NB4 (cell line): ENCODE measurements around the gene NT5DC1.

Source experiments
- MYC ChIP-seq: IDR thresholded peaks from 2 replicates; pipeline ENCODE4 v1.6.1; 2011; ENCODE audit warnings: low read depth, low read length
- POLR2A ChIP-seq: IDR thresholded peaks from 2 replicates; pipeline ENCODE4 v1.6.1; 2011; ENCODE audit warnings: mild to moderate bottlenecking; ENCODE audit not compliant: insufficient read length; ENCODE audit errors: extremely low read depth
- TF ChIP-seq, protein P1 (sequence below): IDR thresholded peaks from one replicate; pipeline ENCODE4 v1.5.1; 2012; ENCODE audit warnings: low read depth, low read length
- TF ChIP-seq, protein P2 (sequence below): IDR thresholded peaks from 2 replicates; pipeline ENCODE4 v1.6.1; 2011; ENCODE audit warnings: low read depth, low read length

DNA sequence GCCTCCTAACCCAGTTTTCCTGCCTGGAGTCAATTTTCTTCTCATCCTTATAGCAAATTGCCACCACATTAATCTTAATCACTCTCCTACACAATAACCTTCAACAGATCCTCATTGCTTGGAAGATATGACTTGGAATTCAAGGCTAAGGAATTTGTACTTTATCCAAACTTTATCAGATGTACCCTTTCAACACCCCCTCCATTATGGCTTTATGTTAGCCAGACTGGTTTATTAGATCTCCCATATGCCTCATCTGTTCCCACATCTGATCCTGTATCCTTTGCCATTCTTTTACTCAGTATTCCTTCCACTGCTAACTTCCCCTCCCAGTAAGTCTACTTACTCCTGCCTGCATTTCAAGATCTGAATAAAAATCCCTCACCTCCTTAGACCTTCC is 36.0 kb upstream of the NT5DC1 start:
- TF ChIP-seq, protein P1, sequence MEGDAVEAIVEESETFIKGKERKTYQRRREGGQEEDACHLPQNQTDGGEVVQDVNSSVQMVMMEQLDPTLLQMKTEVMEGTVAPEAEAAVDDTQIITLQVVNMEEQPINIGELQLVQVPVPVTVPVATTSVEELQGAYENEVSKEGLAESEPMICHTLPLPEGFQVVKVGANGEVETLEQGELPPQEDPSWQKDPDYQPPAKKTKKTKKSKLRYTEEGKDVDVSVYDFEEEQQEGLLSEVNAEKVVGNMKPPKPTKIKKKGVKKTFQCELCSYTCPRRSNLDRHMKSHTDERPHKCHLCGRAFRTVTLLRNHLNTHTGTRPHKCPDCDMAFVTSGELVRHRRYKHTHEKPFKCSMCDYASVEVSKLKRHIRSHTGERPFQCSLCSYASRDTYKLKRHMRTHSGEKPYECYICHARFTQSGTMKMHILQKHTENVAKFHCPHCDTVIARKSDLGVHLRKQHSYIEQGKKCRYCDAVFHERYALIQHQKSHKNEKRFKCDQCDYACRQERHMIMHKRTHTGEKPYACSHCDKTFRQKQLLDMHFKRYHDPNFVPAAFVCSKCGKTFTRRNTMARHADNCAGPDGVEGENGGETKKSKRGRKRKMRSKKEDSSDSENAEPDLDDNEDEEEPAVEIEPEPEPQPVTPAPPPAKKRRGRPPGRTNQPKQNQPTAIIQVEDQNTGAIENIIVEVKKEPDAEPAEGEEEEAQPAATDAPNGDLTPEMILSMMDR, result no peak
- no peak for TF ChIP-seq POLR2A
- TF ChIP-seq, protein P2, sequence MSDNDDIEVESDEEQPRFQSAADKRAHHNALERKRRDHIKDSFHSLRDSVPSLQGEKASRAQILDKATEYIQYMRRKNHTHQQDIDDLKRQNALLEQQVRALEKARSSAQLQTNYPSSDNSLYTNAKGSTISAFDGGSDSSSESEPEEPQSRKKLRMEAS, result no peak
- TF ChIP-seq MYC, result no peak
